ENCODE results near the gene ELMO1.

ELMO1 gene

DNA sequence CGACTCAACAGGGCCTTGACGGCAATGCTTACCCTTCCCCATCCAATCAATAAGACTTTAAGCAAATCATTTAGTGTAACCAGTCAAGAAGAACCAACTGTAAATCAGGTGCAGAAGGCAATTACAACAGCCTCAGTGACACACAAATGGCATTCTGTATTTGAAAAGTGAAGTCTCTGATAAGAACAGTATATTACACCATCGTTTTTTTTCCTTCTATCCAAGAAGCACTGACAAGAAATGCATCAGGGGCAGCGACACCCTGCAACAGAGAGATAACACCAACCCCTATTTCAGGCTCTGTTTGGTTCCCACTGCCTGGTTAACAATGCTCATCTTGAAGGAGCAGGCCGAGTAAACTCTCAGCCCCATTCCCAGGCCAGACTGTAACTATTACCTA lies 520.4 kb downstream of the ELMO1 start:
- no peak for DNase-seq

GRCh38 chr7:36925691-36926090 lies 523.0 kb downstream of the ELMO1 start:
- DNase-seq = no peak

GRCh38 chr7:36925207-36925606 lies 523.5 kb downstream of the ELMO1 start:
- no peak for DNase-seq

GRCh38 chr7:36923943-36924436 lies 524.7 kb downstream of the ELMO1 start:
- no peak for DNase-seq

DNA sequence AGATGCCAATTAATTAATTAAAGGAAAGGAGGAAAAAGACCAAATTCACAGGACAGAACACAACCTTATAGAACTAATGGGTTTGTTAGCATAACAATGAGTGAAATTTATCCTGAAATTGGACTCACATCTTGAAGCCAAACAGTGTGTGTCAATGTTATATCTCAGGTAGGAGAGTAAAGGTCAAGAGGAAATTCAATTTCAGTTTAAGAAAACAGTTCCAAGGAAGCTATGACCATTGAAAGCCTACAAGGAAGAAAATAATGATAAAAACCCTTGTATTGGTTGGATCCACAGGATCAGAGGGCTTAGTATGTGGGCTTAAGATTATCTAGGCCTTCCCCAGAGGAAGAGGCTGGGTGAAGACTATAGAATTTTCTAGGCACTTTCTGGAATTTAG lies 525.5 kb downstream of the ELMO1 start:
- DNase-seq = no peak

DNA sequence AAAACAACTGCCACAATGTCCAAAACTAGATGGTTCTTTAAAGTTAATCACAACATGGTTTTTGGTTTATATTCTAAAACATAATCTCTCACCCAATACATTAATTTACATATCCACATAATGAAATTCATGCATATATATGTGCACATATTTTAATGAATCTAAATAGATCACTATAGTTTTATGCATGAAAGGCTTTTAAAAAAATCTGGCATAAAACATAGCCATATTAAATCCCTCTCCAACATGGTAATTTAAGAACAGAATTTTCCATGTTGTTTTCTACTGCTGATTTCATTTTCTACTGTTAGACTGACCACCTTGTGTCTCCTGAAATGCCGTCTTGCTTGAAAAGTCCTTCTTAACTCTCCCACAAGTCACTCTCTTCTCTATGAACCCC lies 528.2 kb downstream of the ELMO1 start:
- DNase-seq = no peak

DNA sequence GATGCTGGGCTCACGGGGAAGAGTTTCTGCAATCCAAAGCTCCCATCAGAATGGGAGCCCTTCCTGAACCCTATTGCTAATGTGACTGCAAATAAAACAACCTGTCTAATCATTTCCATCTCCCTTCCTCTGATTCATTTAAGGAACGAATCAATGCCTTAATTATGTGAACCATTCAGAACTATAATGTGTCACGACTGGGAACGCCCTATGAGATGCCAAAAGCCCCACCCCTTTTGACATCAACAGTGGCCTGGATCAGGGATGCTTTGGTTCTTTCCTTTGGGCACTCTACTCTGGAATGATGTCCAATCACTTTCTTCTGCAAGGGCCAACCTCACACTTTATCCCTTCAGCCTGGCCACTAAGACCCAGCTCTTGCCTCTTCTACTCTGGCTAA lies 528.9 kb downstream of the ELMO1 start:
- DNase-seq = no peak

DNA sequence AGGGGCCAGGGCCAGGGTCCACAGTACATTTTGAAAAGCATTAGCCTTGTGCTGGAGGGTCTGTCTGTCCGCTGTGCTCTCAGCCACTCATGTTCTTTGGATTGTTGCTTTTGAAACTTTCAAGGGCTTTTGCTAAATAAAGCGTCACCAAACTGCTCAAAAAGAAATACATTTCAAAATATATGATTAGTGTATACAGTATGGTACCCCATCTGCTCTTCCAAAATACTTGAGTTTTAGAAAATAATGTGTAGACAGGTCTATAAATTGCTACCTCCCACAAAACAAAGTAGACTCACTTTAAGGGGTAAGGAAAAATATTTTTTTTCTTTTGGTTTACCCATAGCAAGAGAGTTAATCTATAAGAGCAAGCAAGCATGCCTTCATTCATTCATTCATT lies 530.1 kb downstream of the ELMO1 start:
- no peak for DNase-seq

GRCh38 chr7:36916619-36917018 lies 532.0 kb downstream of the ELMO1 start:
- no peak for DNase-seq

GRCh38 chr7:36916116-36916515 lies 532.5 kb downstream of the ELMO1 start:
- no peak for DNase-seq

DNA sequence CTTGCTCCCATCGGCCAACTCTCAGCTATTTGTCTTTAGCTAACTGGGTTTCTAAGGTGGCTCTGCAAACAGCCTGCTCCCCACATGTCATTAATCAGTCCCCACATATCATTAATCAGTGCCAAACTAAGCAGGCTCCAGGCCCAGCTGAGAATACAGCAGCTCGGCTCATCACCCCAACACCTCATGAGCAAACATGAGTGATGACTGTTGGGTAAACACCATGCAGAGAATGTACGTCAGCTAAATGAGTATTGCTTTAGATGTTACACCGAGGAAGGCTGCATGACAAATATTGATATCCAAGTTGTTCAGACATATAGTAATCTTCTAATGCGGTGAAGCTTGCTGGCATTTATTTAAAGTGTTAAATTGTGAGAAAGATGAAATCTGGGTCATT lies 536.9 kb downstream of the ELMO1 start:
- DNase-seq = no peak

GRCh38 chr7:36910859-36911258 lies 537.8 kb downstream of the ELMO1 start:
- DNase-seq = no peak

- no peak for DNase-seq
Observed at GRCh38 chr7:36910401-36910800, 538.3 kb downstream of the ELMO1 start.

- no peak for DNase-seq
Observed at GRCh38 chr7:36906956-36907635, 541.6 kb downstream of the ELMO1 start.

- DNase-seq = no peak
Observed at GRCh38 chr7:36906448-36906847, 542.2 kb downstream of the ELMO1 start.

- DNase-seq = no peak
Observed at GRCh38 chr7:36905841-36906240, 542.8 kb downstream of the ELMO1 start.

- no peak for DNase-seq
Observed at GRCh38 chr7:36904802-36905201, 543.9 kb downstream of the ELMO1 start.

- no peak for DNase-seq
Observed at GRCh38 chr7:36904101-36904500, 544.6 kb downstream of the ELMO1 start.

DNA sequence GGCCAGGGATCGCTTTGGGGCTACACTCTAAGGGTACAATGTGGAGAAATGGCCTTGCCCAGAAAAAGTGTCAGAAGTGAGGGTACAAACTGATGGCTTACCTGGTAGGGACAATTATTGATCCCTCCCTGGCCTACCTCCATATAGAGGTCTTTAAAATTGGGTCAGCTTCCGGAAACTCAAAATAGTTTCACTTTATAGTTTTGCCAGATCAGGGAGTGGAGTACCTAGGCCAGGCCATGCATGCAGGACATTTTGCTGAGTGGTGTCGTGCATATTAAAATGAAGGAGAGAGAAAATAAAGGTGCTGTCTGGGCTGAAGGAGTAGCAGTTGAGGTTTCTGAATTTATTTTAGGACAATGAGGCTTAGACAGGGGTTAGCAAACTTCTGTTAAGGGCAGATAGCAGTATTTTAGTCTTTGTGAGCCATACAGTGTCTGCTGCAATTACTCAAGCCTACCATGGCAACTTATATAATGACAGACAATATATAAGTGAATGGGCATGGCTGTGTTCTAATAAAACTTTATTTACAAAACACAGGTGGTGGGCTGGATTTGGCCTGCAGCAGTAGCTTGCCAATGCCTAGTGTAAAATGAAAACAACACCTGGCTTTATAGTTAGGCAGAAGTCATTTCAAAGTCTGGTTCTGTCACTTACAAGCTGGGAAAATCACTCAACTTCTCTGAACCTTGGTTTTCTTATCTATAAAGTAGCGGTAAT lies 547.5 kb downstream of the ELMO1 start:
- no peak for DNase-seq

DNA sequence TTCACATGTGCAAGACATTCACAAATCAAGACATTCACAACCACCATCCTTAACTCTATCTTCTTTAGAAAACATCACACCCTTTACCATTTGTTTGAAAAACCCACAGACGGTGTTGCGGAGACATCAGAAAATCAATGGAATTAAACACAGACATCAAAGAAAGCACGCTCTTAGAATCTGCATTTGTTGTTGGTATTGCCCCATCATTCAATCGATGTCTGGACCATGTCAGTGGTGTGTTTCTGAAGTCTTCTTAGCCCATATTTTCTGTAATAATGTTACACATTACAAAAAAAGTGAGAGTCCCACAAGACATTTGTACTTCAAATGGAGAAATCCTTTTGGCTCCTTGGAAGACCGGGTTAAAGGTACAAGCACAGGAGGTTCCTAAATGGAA lies 550.5 kb downstream of the ELMO1 start:
- no peak for DNase-seq

DNA sequence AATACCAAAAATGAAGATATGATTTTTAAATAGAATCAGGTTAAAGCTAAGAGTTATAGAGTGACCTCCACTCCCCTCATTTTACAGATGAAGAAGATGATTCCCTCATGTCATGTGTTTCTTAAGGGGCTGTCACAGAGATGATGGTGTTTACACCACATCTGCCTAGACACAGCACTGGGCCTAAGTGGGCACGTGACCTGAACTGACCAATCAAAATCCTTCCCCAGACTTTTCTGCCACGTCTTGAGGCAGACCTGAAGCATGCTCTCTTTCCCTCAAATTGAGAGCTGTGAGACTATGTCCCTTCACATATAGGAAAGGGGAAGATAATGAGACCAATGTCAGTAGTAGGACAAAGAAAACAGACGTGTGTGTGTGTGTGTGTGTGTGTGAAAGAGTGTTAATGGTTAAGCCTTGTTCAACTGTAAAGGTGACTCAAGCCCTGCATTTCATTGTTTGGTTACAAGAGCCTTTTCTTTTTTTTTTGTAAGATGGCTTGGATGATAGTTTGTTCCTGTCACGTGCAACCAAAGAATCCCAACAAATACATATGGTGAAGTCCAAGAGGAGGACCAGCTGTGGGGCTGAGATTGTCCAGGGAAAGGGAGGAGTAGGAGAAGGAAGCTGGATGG lies 551.6 kb downstream of the ELMO1 start:
- DNase-seq = no peak

DNA sequence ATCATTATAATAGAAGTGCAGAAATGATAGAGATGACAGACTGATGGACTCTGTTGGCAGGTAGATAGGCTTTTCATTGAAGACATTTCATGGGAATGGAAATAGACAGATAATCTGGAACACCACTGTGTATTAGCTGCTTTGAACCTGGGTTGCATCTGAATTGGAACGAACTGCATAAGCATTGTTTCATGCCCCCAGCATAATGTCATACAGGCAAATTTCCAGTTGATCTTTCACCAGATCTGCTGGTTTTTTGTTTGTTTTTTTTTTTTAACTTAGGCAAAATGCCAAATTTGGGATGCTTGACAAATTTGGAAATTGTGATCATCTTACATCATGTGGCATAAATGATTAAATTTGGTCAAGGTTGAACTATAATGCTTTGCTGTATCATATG lies 552.2 kb downstream of the ELMO1 start:
- no peak for DNase-seq

- DNase-seq = no peak
Observed at GRCh38 chr7:36895192-36895591, 553.5 kb downstream of the ELMO1 start.

GRCh38 chr7:36894190-36894589 lies 554.5 kb downstream of the ELMO1 start:
- DNase-seq = no peak

All from activated CD4-positive, alpha-beta T cell treated with anti-CD3 and anti-CD28 coated beads, Interleukin-2, amount 50 U/mL, for 1 hour (primary cell).